IMR-90 (cell line): ENCODE results near the gene TNN. TPM values are rescaled to one million over a fixed set of nuclear protein-coding genes. Genes with fewer than 3 reads are reported as not detected.

ENCODE experiments used
- ATAC-seq: fragments of 200-7000 bp; cut with Tn5 transposase; 2 replicates; pipeline ENCODE4 v1.9.1; 2020; ENCODE audit warnings: low read depth, mild to moderate bottlenecking, moderate library complexity
- BruUV-seq: library from RNA; stranded (reverse); fragments of 400-500 nt; replicated peaks from 2 replicates; lab custom pipeline; 2021; lab: Mats Ljungman, UMichigan
- CTCF ChIA-PET: fragments of 300-600 bp; formaldehyde crosslinking; extraction: SDS; loops from one replicate; lab custom pipeline; 2021; ENCODE audit warnings: antibody characterized with exemption; lab: Yijun Ruan, JAX
- POLR2A ChIA-PET: fragments of 300-600 bp; sonication (Branson Sonifier 250); formaldehyde crosslinking; loops from one replicate; lab custom pipeline; 2022; ENCODE audit warnings: antibody characterized with exemption; ENCODE audit not compliant: unreplicated experiment; lab: Charles Lee
- DNase-seq: peaks from one replicate; pipeline ENCODE4 v3.0.0; 2013
- H2AFZ ChIP-seq: replicated peaks from 2 replicates; pipeline ENCODE3; 2013; ENCODE audit warnings: low read length, mild to moderate bottlenecking; ENCODE audit not compliant: poor library complexity
- H2AK5ac ChIP-seq: 2 replicates; pipeline ENCODE4 v1.6.1; 2013; ENCODE audit warnings: low read depth, low read length, inconsistent platforms
- H2AK9ac ChIP-seq: replicated peaks from 2 replicates; pipeline ENCODE3; 2013; ENCODE audit warnings: mild to moderate bottlenecking, low read depth, low read length, moderate library complexity; ENCODE audit not compliant: poor library complexity
- H2BK120ac ChIP-seq: 2 replicates; pipeline ENCODE4 v1.6.1; 2013; ENCODE audit warnings: low read depth, low read length, inconsistent platforms
- H2BK15ac ChIP-seq: 3 replicates; pipeline ENCODE4 v1.6.1; 2013; ENCODE audit warnings: low read depth, low read length, inconsistent platforms
- H2BK20ac ChIP-seq: 2 replicates; pipeline ENCODE4 v1.6.1; 2013; ENCODE audit warnings: low read depth, mild to moderate bottlenecking, inconsistent platforms, low read length, moderate library complexity
- H2BK5ac ChIP-seq: 2 replicates; pipeline ENCODE4 v1.6.1; 2013; ENCODE audit warnings: mild to moderate bottlenecking, low read depth, low read length, inconsistent platforms; ENCODE audit not compliant: poor library complexity, severe bottlenecking
- H3K14ac ChIP-seq: replicated peaks from 2 replicates; pipeline ENCODE4 v1.6.1; 2013; ENCODE audit warnings: low read depth, low read length, inconsistent platforms
- H3K18ac ChIP-seq: 2 replicates; pipeline ENCODE4 v1.6.1; 2013; ENCODE audit warnings: low read depth, low read length, control low read depth
- H3K23ac ChIP-seq: 2 replicates; pipeline ENCODE4 v1.6.1; 2013; ENCODE audit warnings: low read depth, low read length, inconsistent platforms
- H3K27ac ChIP-seq: 2 replicates; pipeline ENCODE4 v1.5.1; 2013; ENCODE audit warnings: mild to moderate bottlenecking, control low read depth, low read length; ENCODE audit not compliant: insufficient read depth
- H3K27me3 ChIP-seq: 2 replicates; pipeline ENCODE4 v1.6.1; 2013; ENCODE audit warnings: low read length; ENCODE audit not compliant: control insufficient read depth, insufficient read depth
- H3K36me3 ChIP-seq: 2 replicates; pipeline ENCODE4 v1.6.1; 2013; ENCODE audit warnings: low read length, mixed read lengths; ENCODE audit not compliant: control insufficient read depth, insufficient read depth
- H3K4ac ChIP-seq: 2 replicates; pipeline ENCODE4 v1.6.1; 2013; ENCODE audit warnings: low read depth, low read length, inconsistent platforms
- H3K4me1 ChIP-seq: 2 replicates; pipeline ENCODE4 v1.6.1; 2013; ENCODE audit warnings: low read length, mixed read lengths; ENCODE audit not compliant: control insufficient read depth, insufficient read depth
- H3K4me2 ChIP-seq: 2 replicates; pipeline ENCODE4 v1.6.1; 2013; ENCODE audit warnings: low read depth, mild to moderate bottlenecking, control low read depth, low read length, moderate library complexity
- H3K4me3 ChIP-seq: 2 replicates; pipeline ENCODE4 v1.5.1; 2013; ENCODE audit warnings: low read depth, mild to moderate bottlenecking, control low read depth, low read length, moderate library complexity; ENCODE audit not compliant: insufficient read depth
- H3K56ac ChIP-seq: 2 replicates; pipeline ENCODE4 v1.6.1; 2013; ENCODE audit warnings: low read length, inconsistent platforms; ENCODE audit not compliant: insufficient read depth; ENCODE audit errors: extremely low read depth
- H3K79me1 ChIP-seq, 2 experiments: 2 replicates each; pipeline ENCODE4 v1.6.1; 2013; ENCODE audit warnings: low read length in 2 of 2, inconsistent platforms in 1 of 2, low read depth in 1 of 2
- H3K9ac ChIP-seq: 2 replicates; pipeline ENCODE4 v1.6.1; 2013; ENCODE audit warnings: low read depth, low read length, control low read depth
- H3K9me1 ChIP-seq: 2 replicates; pipeline ENCODE4 v1.6.1; 2013; ENCODE audit warnings: low read length, inconsistent platforms; ENCODE audit not compliant: insufficient read depth
- H3K9me3 ChIP-seq: 2 replicates; pipeline ENCODE4 v1.6.1; 2013; ENCODE audit warnings: low read length; ENCODE audit not compliant: control insufficient read depth, insufficient read depth
- H4K20me1 ChIP-seq: 2 replicates; pipeline ENCODE4 v1.6.1; 2013; ENCODE audit warnings: low read length, inconsistent platforms; ENCODE audit not compliant: insufficient read depth
- H4K5ac ChIP-seq: 2 replicates; pipeline ENCODE4 v1.6.1; 2013; ENCODE audit warnings: mild to moderate bottlenecking, low read depth, low read length, control low read depth
- H4K8ac ChIP-seq, 2 experiments: 2 replicates each; pipeline ENCODE4 v1.6.1; 2013; ENCODE audit warnings: low read depth in 2 of 2, low read length in 2 of 2, control low read depth in 1 of 2, inconsistent platforms in 1 of 2
- H4K91ac ChIP-seq: 2 replicates; pipeline ENCODE4 v1.6.1; 2013; ENCODE audit warnings: low read depth, low read length, inconsistent platforms; ENCODE audit not compliant: insufficient read depth
- BHLHE40 ChIP-seq: fragments of 150-350 bp; IDR thresholded peaks from 2 replicates; pipeline ENCODE4 v1.6.1; 2016; ENCODE audit warnings: mild to moderate bottlenecking, low read depth, low read length
- CHD1 ChIP-seq: IDR thresholded peaks from 2 replicates; pipeline ENCODE4 v1.6.1; 2012; ENCODE audit warnings: low read depth, low read length, improper control_type of control experiment
- FOS ChIP-seq: fragments of 150-350 bp; IDR thresholded peaks from 2 replicates; pipeline ENCODE4 v1.6.1; 2016; ENCODE audit warnings: low read depth, low read length
- MXI1 ChIP-seq: IDR thresholded peaks from 2 replicates; pipeline ENCODE4 v1.6.1; 2012; ENCODE audit warnings: low read depth, mild to moderate bottlenecking, low read length, moderate library complexity, borderline replicate concordance
- POLR2A ChIP-seq: IDR thresholded peaks from 2 replicates; pipeline ENCODE4 v1.6.1; 2012; ENCODE audit warnings: mild to moderate bottlenecking, low read depth, low read length
- RAD21 ChIP-seq: IDR thresholded peaks from 2 replicates; pipeline ENCODE4 v1.6.1; 2012; ENCODE audit warnings: low read length, improper control_type of control experiment
- RCOR1 ChIP-seq: IDR thresholded peaks from 2 replicates; pipeline ENCODE4 v1.6.1; 2012; ENCODE audit warnings: mild to moderate bottlenecking, low read length, improper control_type of control experiment; ENCODE audit not compliant: insufficient replicate concordance
- WGBS, 2 experiments: methylation state at CpG; one replicate each; pipeline versions ENCODE4 v1.1.5 to v1.1.7; 2013; ENCODE audit warnings: missing lambda C conversion rate in 2 of 2; ENCODE audit not compliant: insufficient read length in 1 of 2; ENCODE audit errors: extremely low coverage in 2 of 2; 5-methylcytosine and 5-hydroxymethylcytosine counted together
- dilution Hi-C: fragments of 300-500 bp; cut with HindIII; formaldehyde crosslinking; loops from one replicate; pipeline ENCODE4 v1.14.3; 2018; ENCODE audit warnings: low sequenced_read_pairs; ENCODE audit not compliant: unreplicated experiment
- in situ Hi-C: fragments of 300-500 bp; cut with MboI; formaldehyde crosslinking; loops from 3 replicates; pipeline ENCODE4 v1.14.3; 2019; ENCODE audit warnings: low sequenced_read_pairs, inconsistent platforms, mixed read lengths
- intact Hi-C: fragments of 100-400 bp; cut with micrococcal nuclease; formaldehyde crosslinking; loops from 2 replicates; pipeline ENCODE4 v1.10.0; 2022
- polyA plus RNA-seq, 3 experiments: library from polyadenylated mRNA; depleted of rRNA; stranded (reverse); fragments of >200 nt; gene quantifications; 2 replicates each; pipeline ENCODE4 v1.2.3, GENCODE V29; 2012; ENCODE audit warnings: low replicate concordance in 1 of 3
- total RNA-seq: library from RNA; depleted of rRNA; stranded (reverse); fragments of >200 nt; gene quantifications from 2 replicates; pipeline ENCODE4 v1.2.3, GENCODE V29; 2012
- TF ChIP-seq, protein P1 (sequence below): conservative IDR thresholded peaks from 2 replicates; pipeline ENCODE4 v1.5.1; 2012; ENCODE audit warnings: mild to moderate bottlenecking, low read depth, low read length, improper control_type of control experiment

Gene TNN
- total and polyA plus RNA-seq, 2 of the 4 experiments (the other 2 are of a cell fraction) = not detected

DNA sequence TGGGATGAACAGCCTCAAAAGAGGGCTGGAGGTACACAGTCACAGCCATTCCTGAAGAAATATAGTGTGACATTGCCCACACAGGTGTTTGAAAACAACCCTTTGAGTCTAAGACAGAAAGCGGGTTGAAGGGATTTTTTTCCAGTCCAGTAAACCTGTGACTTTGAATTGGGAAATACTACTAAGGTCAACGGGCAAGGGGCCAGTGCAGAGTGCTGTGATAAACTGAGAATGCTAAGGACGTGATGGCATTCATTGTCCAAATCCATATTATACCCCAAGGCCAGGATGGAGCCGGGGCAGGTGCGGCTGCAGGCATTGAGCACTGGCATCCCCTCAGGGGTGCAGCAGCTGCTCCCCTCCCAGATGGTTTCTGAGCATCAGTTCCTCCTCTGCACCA lies 88.3 kb downstream of the TNN start:
- BruUV-seq = no TSS peak

More for the DNA sequence above, 88.3 kb downstream of the TNN start:
- ChIA-PET POLR2A (no interaction called here), CTCF (interaction anchor here (0.5 to 3.0 kb wide), 5 partner anchors 9 to 1724 kb away, joined by 3 to 18 read pairs (median 5); no protein-coding TSS in a partner anchor)
- Histone ChIP-seq H3K9me1 (no peaks in the 10 kb centered on the region), H3K23ac (no peak overlapping the region), H3K27ac (no peak overlapping the region), H3K4ac (no peak overlapping the region), H3K4me1 (no peaks in the 10 kb centered on the region), H4K5ac (no peak overlapping the region), H3K79me1 (no peaks in the 10 kb centered on the region), H3K14ac (no peak overlapping the region), H4K8ac (no peak overlapping the region), H3K4me3 (no peak overlapping the region), H2AK9ac (no peak overlapping the region), H2BK15ac (no peak overlapping the region), H2AK5ac (no peak overlapping the region), H2AFZ (no peak overlapping the region), H2BK5ac (no peak overlapping the region), H4K91ac (no peak overlapping the region), H2BK120ac (no peak overlapping the region), H3K4me2 (no peak overlapping the region), H2BK20ac (no peak overlapping the region), H3K27me3 (peaks cover 3% of the 10 kb centered on the region; the same call in 1 of the 2 replicates), H3K36me3 (no peaks in the 10 kb centered on the region), H4K20me1 (no peaks in the 10 kb centered on the region), H3K18ac (no peak overlapping the region), H3K9ac (no peak overlapping the region), H3K9me3 (no peaks in the 10 kb centered on the region), H3K56ac (no peak overlapping the region)
- no CpG with 5 or more reads among the region's 5 CpGs for WGBS, 2 experiments
- intact Hi-C loops (loop anchor here (10.0 kb wide), 1 partner anchor 729 kb away; no protein-coding TSS in a partner anchor), in situ Hi-C loops (loop anchor here (5.0 to 25.0 kb wide), 2 partner anchors 166 to 1706 kb away; no protein-coding TSS in a partner anchor), dilution Hi-C loops (no loop called here)
- DNase-seq (no peak), ATAC-seq (no peak)
- TF ChIP-seq MXI1 = no peak
- no peak for TF ChIP-seq RCOR1
- no peak for TF ChIP-seq BHLHE40
- no peak for TF ChIP-seq CHD1
- TF ChIP-seq, protein P1, sequence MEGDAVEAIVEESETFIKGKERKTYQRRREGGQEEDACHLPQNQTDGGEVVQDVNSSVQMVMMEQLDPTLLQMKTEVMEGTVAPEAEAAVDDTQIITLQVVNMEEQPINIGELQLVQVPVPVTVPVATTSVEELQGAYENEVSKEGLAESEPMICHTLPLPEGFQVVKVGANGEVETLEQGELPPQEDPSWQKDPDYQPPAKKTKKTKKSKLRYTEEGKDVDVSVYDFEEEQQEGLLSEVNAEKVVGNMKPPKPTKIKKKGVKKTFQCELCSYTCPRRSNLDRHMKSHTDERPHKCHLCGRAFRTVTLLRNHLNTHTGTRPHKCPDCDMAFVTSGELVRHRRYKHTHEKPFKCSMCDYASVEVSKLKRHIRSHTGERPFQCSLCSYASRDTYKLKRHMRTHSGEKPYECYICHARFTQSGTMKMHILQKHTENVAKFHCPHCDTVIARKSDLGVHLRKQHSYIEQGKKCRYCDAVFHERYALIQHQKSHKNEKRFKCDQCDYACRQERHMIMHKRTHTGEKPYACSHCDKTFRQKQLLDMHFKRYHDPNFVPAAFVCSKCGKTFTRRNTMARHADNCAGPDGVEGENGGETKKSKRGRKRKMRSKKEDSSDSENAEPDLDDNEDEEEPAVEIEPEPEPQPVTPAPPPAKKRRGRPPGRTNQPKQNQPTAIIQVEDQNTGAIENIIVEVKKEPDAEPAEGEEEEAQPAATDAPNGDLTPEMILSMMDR = no peak
- TF ChIP-seq RAD21 = no peak
- TF ChIP-seq FOS = no peak
- no peak for TF ChIP-seq POLR2A
